Activated gamma-delta T cell treated with anti-CD3 and anti-CD28 coated beads, Interleukin-2, amount 50 U/mL, for 16 hours (primary cell): ENCODE results near the gene LYRM2.
A peak's percentile ranks its signal among the peaks of the same experiment; 100 is the strongest.

Experiments
- DNase-seq: peaks from one replicate; pipeline ENCODE4 v3.0.0-alpha.2; 2020; ENCODE audit warnings: low read depth

Gene LYRM2

GRCh38 chr6:89638320-89639195 is at the start of gene LYRM2:
LYRM2 (minus strand) TSS chr6:89638747; CDS start chr6:89638716, 31 bp downstream.
- peak; percentile 87 for DNase-seq

GRCh38 chr6:89688328-89688727 is 49.8 kb upstream of the LYRM2 start:
- DNase-seq: no peak

GRCh38 chr6:89685311-89685710 is 46.8 kb upstream of the LYRM2 start:
- no peak for DNase-seq

- DNase-seq: no peak
These were observed 44.4 kb upstream of the LYRM2 start for GRCh38 chr6:89682991-89683390.

GRCh38 chr6:89681983-89682564 is 43.5 kb upstream of the LYRM2 start:
- no peak for DNase-seq

GRCh38 chr6:89680551-89680950 is 42.0 kb upstream of the LYRM2 start:
- no peak for DNase-seq

- DNase-seq: no peak
These were observed 41.6 kb upstream of the LYRM2 start for GRCh38 chr6:89680150-89680549.

- no peak for DNase-seq
These were observed 40.9 kb upstream of the LYRM2 start for GRCh38 chr6:89679215-89680120.

GRCh38 chr6:89678531-89678930 is 40.0 kb upstream of the LYRM2 start:
- DNase-seq: no peak

- DNase-seq: no peak
These were observed 37.6 kb upstream of the LYRM2 start for GRCh38 chr6:89675949-89676748.

GRCh38 chr6:89670935-89671565 is 32.5 kb upstream of the LYRM2 start:
- DNase-seq: no peak

GRCh38 chr6:89669002-89669401 is 30.5 kb upstream of the LYRM2 start:
- no peak for DNase-seq

- DNase-seq: no peak
These were observed 29.5 kb upstream of the LYRM2 start for GRCh38 chr6:89667872-89668556.

GRCh38 chr6:89662659-89663223 is 24.2 kb upstream of the LYRM2 start:
- DNase-seq: no peak

GRCh38 chr6:89661559-89661958 is 23.0 kb upstream of the LYRM2 start:
- DNase-seq: no peak

- DNase-seq: no peak
These were observed 22.4 kb upstream of the LYRM2 start for GRCh38 chr6:89660981-89661380.

GRCh38 chr6:89657445-89658158 is 19.1 kb upstream of the LYRM2 start:
- DNase-seq: no peak

- no peak for DNase-seq
These were observed 16.6 kb upstream of the LYRM2 start for GRCh38 chr6:89655122-89655521.

- DNase-seq: no peak
These were observed 12.0 kb upstream of the LYRM2 start for GRCh38 chr6:89650579-89650978.

GRCh38 chr6:89649682-89650081 is 11.1 kb upstream of the LYRM2 start:
- DNase-seq: no peak
